OCI-LY1 (cell line): ENCODE results near the gene HSPBAP1.

Source experiments
- CTCF ChIP-seq: fragments of 200-600 bp; sonication (generic), shearing (Covaris generic); IDR thresholded peaks from 2 replicates; pipeline ENCODE4 v1.5.1; 2017; ENCODE audit warnings: mild to moderate bottlenecking, antibody characterized with exemption, low read length, moderate library complexity, mixed read lengths
- EZH2 ChIP-seq: fragments of 200-600 bp; sonication (generic), shearing (Covaris generic); IDR thresholded peaks from 2 replicates; pipeline ENCODE4 v1.8.0; 2017; ENCODE audit warnings: borderline replicate concordance, mixed run types, mild to moderate bottlenecking, antibody characterized with exemption, low read length, moderate library complexity, mixed read lengths

- no peak for TF ChIP-seq CTCF
- TF ChIP-seq EZH2, result no peak
These were observed 9.2 kb downstream of the HSPBAP1 start for GRCh38 chr3:122784436-122784835.
